Measurements from ENCODE around the gene EIF1.
"Not testable (repeated sequence)": the region's sequence is repeated elsewhere in the genome, so short reads cannot be mapped to it uniquely, and the experiment has no call there.

EIF1 gene

GRCh38 chr17:41664172-41664457 is 24.6 kb upstream of the EIF1 start:
- DNase-seq (ENCODE audit: low spot score) = no peak
- Mint-ChIP-seq H3K9me3 (no peaks in the 10 kb centered on the region), H3K36me3 (ENCODE audit: low read depth) (no peaks in the 10 kb centered on the region), H3K4me1 (ENCODE audit: low read depth) (peaks cover 32% of the 10 kb centered on the region), H3K27me3 (ENCODE audit: low read depth) (peaks cover 10% of the 10 kb centered on the region), H3K27ac (no peak overlapping the region), H3K4me3 (no peak overlapping the region)

GRCh38 chr17:41664587-41665565 is 23.8 kb upstream of the EIF1 start:
- peaks cover 3% of the 10 kb centered on the region for H3K36me3 Mint-ChIP-seq (ENCODE audit: low read depth)
- H3K9me3 Mint-ChIP-seq = no peaks in the 10 kb centered on the region
- peaks cover 10% of the 10 kb centered on the region for H3K27me3 Mint-ChIP-seq (ENCODE audit: low read depth)
- peak overlapping the region; percentile 84 for H3K4me3 Mint-ChIP-seq
- peak overlapping the region; percentile 97 for H3K27ac Mint-ChIP-seq
- DNase-seq (ENCODE audit: low spot score) = no peak
- H3K4me1 Mint-ChIP-seq (ENCODE audit: low read depth) = peaks cover 38% of the 10 kb centered on the region

GRCh38 chr17:41665566-41666236 is 23.0 kb upstream of the EIF1 start:
- peak overlapping the region; percentile 84 for H3K4me3 Mint-ChIP-seq
- H3K36me3 Mint-ChIP-seq (ENCODE audit: low read depth) = peaks cover 3% of the 10 kb centered on the region
- peaks cover 41% of the 10 kb centered on the region for H3K4me1 Mint-ChIP-seq (ENCODE audit: low read depth)

GRCh38 chr17:41666237-41666641 is 22.4 kb upstream of the EIF1 start:
- DNase-seq (ENCODE audit: low spot score) = peak; percentile 74
- Mint-ChIP-seq H3K27me3 (ENCODE audit: low read depth) (peaks cover 10% of the 10 kb centered on the region), H3K27ac (peak overlapping the region; percentile 97), H3K36me3 (ENCODE audit: low read depth) (peaks cover 3% of the 10 kb centered on the region), H3K4me3 (peak overlapping the region; percentile 84), H3K4me1 (ENCODE audit: low read depth) (peaks cover 42% of the 10 kb centered on the region), H3K9me3 (no peaks in the 10 kb centered on the region)

More at GRCh38 chr17:41665566-41666236, 23.0 kb upstream of the EIF1 start:
- H3K9me3 Mint-ChIP-seq = no peaks in the 10 kb centered on the region
- H3K27ac Mint-ChIP-seq = peak overlapping the region; percentile 97
- DNase-seq (ENCODE audit: low spot score) = peak; percentile 93
- peaks cover 10% of the 10 kb centered on the region for H3K27me3 Mint-ChIP-seq (ENCODE audit: low read depth)

- Mint-ChIP-seq H3K36me3 (ENCODE audit: low read depth) (peaks cover 3% of the 10 kb centered on the region), H3K9me3 (no peaks in the 10 kb centered on the region), H3K4me1 (ENCODE audit: low read depth) (peaks cover 44% of the 10 kb centered on the region), H3K4me3 (peak overlapping the region; percentile 84), H3K27ac (peak overlapping the region; percentile 97), H3K27me3 (ENCODE audit: low read depth) (peaks cover 10% of the 10 kb centered on the region)
- peak; percentile 87 for DNase-seq (ENCODE audit: low spot score)
Observed at GRCh38 chr17:41666708-41667279, 21.9 kb upstream of the EIF1 start.

GRCh38 chr17:41667280-41668041 is 21.2 kb upstream of the EIF1 start:
- peaks cover 3% of the 10 kb centered on the region for H3K36me3 Mint-ChIP-seq (ENCODE audit: low read depth)
- H3K9me3 Mint-ChIP-seq = no peaks in the 10 kb centered on the region
- peaks cover 10% of the 10 kb centered on the region for H3K27me3 Mint-ChIP-seq (ENCODE audit: low read depth)
- peak overlapping the region; percentile 97 for H3K27ac Mint-ChIP-seq
- H3K4me3 Mint-ChIP-seq = peak overlapping the region; percentile 84
- no peak for DNase-seq (ENCODE audit: low spot score)
- H3K4me1 Mint-ChIP-seq (ENCODE audit: low read depth) = peaks cover 45% of the 10 kb centered on the region

- Mint-ChIP-seq H3K27me3 (ENCODE audit: low read depth) (no peaks in the 10 kb centered on the region), H3K36me3 (ENCODE audit: low read depth) (peaks cover 3% of the 10 kb centered on the region), H3K4me3 (no peak overlapping the region), H3K9me3 (peaks cover 3% of the 10 kb centered on the region), H3K27ac (no peak overlapping the region), H3K4me1 (ENCODE audit: low read depth) (peaks cover 44% of the 10 kb centered on the region)
- DNase-seq (ENCODE audit: low spot score) = no peak
Observed at GRCh38 chr17:41672153-41672552, 16.5 kb upstream of the EIF1 start.

- H3K27ac Mint-ChIP-seq; DNase-seq (ENCODE audit: low spot score); H3K4me3 Mint-ChIP-seq; H3K36me3 Mint-ChIP-seq (ENCODE audit: low read depth); H3K27me3 Mint-ChIP-seq (ENCODE audit: low read depth); H3K9me3 Mint-ChIP-seq: not testable (repeated sequence)
- peaks cover 48% of the 10 kb centered on the region for H3K4me1 Mint-ChIP-seq (ENCODE audit: low read depth)
Observed at GRCh38 chr17:41675157-41676057, 13.3 kb upstream of the EIF1 start.

- Mint-ChIP-seq H3K27ac (peak overlapping the region; percentile 73), H3K4me3 (no peak overlapping the region), H3K9me3 (peaks cover 10% of the 10 kb centered on the region), H3K27me3 (ENCODE audit: low read depth) (no peaks in the 10 kb centered on the region), H3K4me1 (ENCODE audit: low read depth) (peaks cover 49% of the 10 kb centered on the region), H3K36me3 (ENCODE audit: low read depth) (peaks cover 6% of the 10 kb centered on the region)
- no peak for DNase-seq (ENCODE audit: low spot score)
Observed at GRCh38 chr17:41676058-41676419, 12.6 kb upstream of the EIF1 start.

- DNase-seq (ENCODE audit: low spot score) = no peak
- H3K9me3 Mint-ChIP-seq = peaks cover 10% of the 10 kb centered on the region
- H3K4me1 Mint-ChIP-seq (ENCODE audit: low read depth) = peaks cover 45% of the 10 kb centered on the region
- peak overlapping the region; percentile 84 for H3K4me3 Mint-ChIP-seq
- H3K27ac Mint-ChIP-seq = peak overlapping the region; percentile 97
- no peaks in the 10 kb centered on the region for H3K27me3 Mint-ChIP-seq (ENCODE audit: low read depth)
- H3K36me3 Mint-ChIP-seq (ENCODE audit: low read depth) = peaks cover 6% of the 10 kb centered on the region
Observed at GRCh38 chr17:41678411-41678906, 10.2 kb upstream of the EIF1 start.

GRCh38 chr17:41678907-41679739 is 9.6 kb upstream of the EIF1 start:
- Mint-ChIP-seq H3K36me3 (ENCODE audit: low read depth) (peaks cover 6% of the 10 kb centered on the region), H3K27ac (peak overlapping the region; percentile 97), H3K9me3 (peaks cover 10% of the 10 kb centered on the region), H3K4me1 (ENCODE audit: low read depth) (peaks cover 50% of the 10 kb centered on the region), H3K27me3 (ENCODE audit: low read depth) (no peaks in the 10 kb centered on the region), H3K4me3 (peak overlapping the region; percentile 84)
- peak; percentile 82 for DNase-seq (ENCODE audit: low spot score)

- no peak for DNase-seq (ENCODE audit: low spot score)
- Mint-ChIP-seq H3K27me3 (ENCODE audit: low read depth) (no peaks in the 10 kb centered on the region), H3K4me3 (peak overlapping the region; percentile 84), H3K9me3 (peaks cover 10% of the 10 kb centered on the region), H3K27ac (peak overlapping the region; percentile 97), H3K4me1 (ENCODE audit: low read depth) (peaks cover 51% of the 10 kb centered on the region), H3K36me3 (ENCODE audit: low read depth) (peaks cover 6% of the 10 kb centered on the region)
Observed at GRCh38 chr17:41679740-41680425, 8.8 kb upstream of the EIF1 start.

All from T-helper 2 cell treated with Interferon-gamma antibody and Interleukin-4, amounts not matched to agents 5 μg/mL and 100 μg/mL, for 36 hours (primary cell).